ENCODE measurements around the gene CDC26.
"Not testable (repeated sequence)": the region's sequence is repeated elsewhere in the genome, so short reads cannot be mapped to it uniquely, and the experiment has no call there.

Gene CDC26

DNA sequence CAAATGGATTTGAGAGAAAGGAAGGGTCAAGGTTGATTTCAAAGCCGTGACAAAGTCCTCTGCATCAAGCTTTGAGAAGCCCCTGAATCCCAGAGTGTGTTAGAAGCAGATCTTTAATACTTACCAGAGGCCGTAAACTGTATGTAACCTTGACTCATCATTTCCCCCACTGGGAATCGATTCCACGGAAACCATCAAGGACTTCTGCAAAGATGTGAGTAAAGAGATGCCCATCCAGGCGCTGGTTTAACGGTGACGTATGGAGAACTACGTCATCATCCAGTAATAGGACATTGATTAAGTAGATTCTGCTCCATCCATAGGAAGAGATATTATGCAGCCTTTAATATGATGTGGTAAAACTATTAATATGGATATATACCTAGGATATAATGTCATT, 26.2 kb upstream of the CDC26 start:
- H3K36me3 Mint-ChIP-seq (ENCODE audit: low read depth): no peaks in the 10 kb centered on the region
- peaks cover 23% of the 10 kb centered on the region for H3K4me1 Mint-ChIP-seq (ENCODE audit: low read depth)
- peaks cover 1% of the 10 kb centered on the region for H3K27me3 Mint-ChIP-seq
- no peak overlapping the region for H3K4me3 Mint-ChIP-seq
- no peaks in the 10 kb centered on the region for H3K9me3 Mint-ChIP-seq
- no peak overlapping the region for H3K27ac Mint-ChIP-seq
- intact Hi-C loops (cut with micrococcal nuclease): no loop called here

DNA sequence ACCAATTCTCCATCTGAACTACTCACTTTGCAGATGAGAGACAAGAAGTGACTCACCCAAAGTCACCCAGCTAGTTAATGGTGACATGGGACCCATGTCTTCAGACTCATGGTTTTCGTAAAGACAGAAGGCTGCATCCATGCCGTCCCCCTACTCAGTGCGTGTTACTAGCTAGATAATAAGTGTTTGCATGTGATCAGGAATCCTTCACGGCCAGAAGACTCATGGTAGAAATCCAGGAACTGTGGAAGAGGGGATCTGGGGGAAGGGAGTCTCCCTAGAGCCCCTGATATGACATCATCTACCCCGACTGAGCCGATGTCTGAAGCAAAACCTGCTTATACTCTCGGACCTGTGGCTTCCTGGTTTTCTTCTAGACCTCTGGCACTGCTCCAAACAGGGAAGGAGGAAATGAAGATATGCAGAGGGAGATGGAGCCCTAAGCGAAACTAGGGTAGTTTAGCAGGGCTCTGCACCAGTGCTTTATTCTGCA, 24.5 kb upstream of the CDC26 start:
- intact Hi-C loops (cut with micrococcal nuclease): no loop called here
- Mint-ChIP-seq H3K27ac (peak overlapping the region; percentile 22), H3K36me3 (ENCODE audit: low read depth) (no peaks in the 10 kb centered on the region), H3K4me1 (ENCODE audit: low read depth) (peaks cover 18% of the 10 kb centered on the region), H3K4me3 (no peak overlapping the region), H3K9me3 (no peaks in the 10 kb centered on the region), H3K27me3 (peaks cover 1% of the 10 kb centered on the region)

DNA sequence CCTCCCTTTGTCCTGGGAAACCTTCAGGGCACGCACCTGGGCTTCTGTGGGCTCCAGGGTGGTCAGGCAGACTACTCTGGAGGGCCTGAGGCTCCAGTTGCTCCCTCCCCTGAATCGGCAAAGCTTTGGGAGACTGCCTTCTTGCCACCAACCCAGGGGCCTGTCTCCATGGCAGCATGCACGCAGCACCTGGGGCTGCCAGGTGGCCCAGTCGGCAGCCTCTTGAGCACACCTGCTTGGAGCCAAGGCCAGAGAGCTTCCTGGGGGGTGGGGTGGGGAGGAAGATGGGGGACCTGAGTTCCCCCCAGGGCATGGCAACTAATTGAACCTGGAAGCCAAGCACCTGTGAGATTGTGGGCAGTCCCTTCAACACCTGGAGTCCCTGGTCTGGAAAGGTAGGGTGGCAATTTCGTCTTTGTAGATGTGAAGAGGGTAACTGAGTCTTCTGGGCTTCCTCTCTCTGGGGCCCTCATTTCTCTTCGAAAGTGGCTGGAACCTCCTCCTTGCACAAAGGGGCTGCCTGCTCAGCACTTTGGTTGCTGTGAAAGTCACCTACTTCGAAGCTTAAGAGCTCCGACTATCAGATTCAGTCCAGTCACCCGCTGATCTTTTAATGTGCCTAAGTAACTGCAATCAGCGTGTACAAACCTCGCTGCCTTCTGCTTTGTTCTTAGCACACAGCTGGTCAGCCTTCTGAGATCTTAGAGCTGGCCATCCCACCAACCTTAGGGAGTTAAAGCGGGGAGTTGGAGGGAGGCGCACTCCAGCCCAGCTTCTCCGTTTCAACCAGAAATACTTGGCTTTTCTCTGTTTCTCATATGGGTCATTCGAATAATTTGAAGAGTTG, 23.8 kb upstream of the CDC26 start:
- Mint-ChIP-seq H3K27me3 (peaks cover 1% of the 10 kb centered on the region), H3K4me3 (no peak overlapping the region), H3K4me1 (ENCODE audit: low read depth) (peaks cover 18% of the 10 kb centered on the region), H3K9me3 (no peaks in the 10 kb centered on the region), H3K36me3 (ENCODE audit: low read depth) (no peaks in the 10 kb centered on the region), H3K27ac (no peak overlapping the region)
- intact Hi-C loops (cut with micrococcal nuclease): no loop called here

DNA sequence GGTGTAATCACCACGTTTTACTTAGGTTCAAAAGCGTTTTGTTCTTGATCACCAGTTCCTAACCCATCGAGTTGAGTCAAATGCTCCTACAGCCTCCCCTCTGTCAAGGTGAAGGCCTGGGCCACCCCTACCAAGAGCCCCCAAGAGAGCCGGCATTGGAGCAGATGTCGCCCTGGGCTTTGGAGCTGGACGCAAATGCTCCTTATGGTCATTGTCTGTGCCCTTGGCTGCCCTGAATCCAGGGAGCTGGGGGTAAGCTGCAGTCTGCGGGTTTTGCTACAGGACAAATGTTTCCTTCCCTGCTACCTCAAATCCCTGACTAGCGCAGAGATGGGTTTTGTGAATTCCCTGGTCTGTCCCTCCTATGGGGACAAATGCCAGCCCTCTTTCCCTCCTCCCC, 22.9 kb upstream of the CDC26 start:
- Mint-ChIP-seq H3K9me3 (no peaks in the 10 kb centered on the region), H3K27me3 (peaks cover 1% of the 10 kb centered on the region), H3K36me3 (ENCODE audit: low read depth) (peaks cover 3% of the 10 kb centered on the region), H3K27ac (no peak overlapping the region), H3K4me1 (ENCODE audit: low read depth) (peaks cover 18% of the 10 kb centered on the region), H3K4me3 (no peak overlapping the region)
- intact Hi-C loops (cut with micrococcal nuclease): no loop called here

DNA sequence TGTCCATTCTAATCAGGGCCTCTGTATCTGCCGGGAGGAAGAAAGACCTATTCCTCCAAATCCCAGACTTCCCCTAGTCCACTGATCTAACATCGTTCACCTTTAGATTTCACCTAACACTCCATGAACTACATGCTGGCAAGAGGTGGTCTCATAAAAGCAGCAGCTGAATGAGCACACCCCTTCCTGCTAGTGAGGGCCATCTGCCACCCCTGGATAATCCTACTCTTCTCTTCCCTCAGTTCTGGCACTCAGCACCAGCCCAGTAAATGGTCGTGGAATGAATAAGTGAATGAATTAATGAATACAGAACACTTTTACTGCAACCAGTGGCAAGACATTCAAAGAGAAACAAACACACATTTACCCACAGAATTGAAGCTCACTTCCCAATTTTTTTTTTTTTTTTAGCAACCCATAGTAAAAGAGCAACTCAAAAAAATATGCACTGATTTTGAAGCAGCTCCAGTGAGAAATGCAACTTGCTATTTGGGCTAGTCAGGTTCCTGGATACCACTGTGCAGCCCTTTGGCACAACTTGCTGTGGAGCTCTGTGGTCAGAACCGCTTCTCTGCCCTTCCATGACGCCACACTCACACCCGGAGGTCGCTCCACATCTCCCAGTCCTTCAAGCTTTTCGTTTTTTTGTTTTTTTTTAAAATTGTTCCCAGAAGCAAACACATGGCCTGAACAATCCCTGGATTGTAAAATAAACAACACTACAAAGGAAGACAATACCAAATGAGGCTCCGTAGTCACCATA, 21.6 kb upstream of the CDC26 start:
- H3K27ac Mint-ChIP-seq: no peak overlapping the region
- peaks cover 17% of the 10 kb centered on the region for H3K36me3 Mint-ChIP-seq (ENCODE audit: low read depth)
- no peaks in the 10 kb centered on the region for H3K27me3 Mint-ChIP-seq
- intact Hi-C loops (cut with micrococcal nuclease): no loop called here
- H3K9me3 Mint-ChIP-seq: no peaks in the 10 kb centered on the region
- peaks cover 18% of the 10 kb centered on the region for H3K4me1 Mint-ChIP-seq (ENCODE audit: low read depth)
- H3K4me3 Mint-ChIP-seq: no peak overlapping the region

DNA sequence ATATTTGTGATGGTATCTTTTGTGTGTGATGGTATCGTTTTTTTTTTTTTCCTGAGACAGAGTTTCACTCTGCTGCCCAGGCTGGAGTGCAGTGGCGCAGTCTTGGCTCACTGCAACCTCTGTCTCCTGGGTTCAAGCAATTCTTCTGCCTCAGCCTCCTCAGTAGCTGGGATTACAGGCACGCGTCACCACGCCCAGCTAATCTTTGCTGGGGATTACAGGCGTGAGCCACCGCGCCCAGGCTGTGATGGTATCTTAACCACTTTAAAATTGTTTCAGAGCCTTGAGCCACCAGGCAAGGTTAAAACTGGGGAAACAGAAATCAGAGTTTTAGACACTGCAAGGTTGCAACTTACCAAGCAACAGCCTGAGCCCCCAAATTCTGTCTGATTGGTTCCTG, 20.9 kb upstream of the CDC26 start:
- H3K27me3 Mint-ChIP-seq; intact Hi-C loops (cut with micrococcal nuclease): not testable (repeated sequence)
- peaks cover 24% of the 10 kb centered on the region for H3K36me3 Mint-ChIP-seq (ENCODE audit: low read depth)

DNA sequence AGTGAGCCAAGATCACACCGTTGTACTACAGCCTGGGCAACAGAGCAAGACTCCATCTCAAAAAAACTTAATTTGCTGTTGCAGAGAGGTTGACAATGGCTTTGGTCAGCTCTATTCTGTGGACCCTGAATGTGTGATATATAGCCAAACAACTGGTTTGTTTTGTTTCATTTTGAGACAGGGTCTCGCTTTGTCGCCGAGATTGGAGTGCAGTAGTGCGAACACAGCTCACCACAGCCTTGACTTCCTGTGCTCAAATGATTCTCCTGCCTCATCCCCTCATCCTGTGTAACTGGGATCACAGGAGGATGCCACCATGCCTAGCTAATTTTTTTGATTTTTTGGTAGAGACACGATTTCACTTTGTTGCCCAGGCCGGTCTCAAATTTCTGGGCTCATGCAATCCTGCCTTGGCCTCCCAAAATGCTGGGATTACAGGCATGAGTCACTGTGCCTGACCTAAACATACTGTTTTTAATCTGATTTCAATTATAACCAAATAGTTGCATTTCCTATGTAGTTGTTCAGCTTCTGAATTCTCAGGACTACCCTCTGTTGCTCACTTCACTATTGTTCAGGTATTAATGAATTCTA, 18.0 kb upstream of the CDC26 start:
- Mint-ChIP-seq H3K9me3 (no peaks in the 10 kb centered on the region), H3K27ac (no peak overlapping the region), H3K4me3 (no peak overlapping the region), H3K27me3 (no peaks in the 10 kb centered on the region), H3K36me3 (ENCODE audit: low read depth) (peaks cover 53% of the 10 kb centered on the region), H3K4me1 (ENCODE audit: low read depth) (peaks cover 6% of the 10 kb centered on the region)
- intact Hi-C loops (cut with micrococcal nuclease): no loop called here

More for the DNA sequence above, 20.9 kb upstream of the CDC26 start:
- H3K9me3 Mint-ChIP-seq, H3K27ac Mint-ChIP-seq, H3K4me3 Mint-ChIP-seq: not testable (repeated sequence)
- peaks cover 18% of the 10 kb centered on the region for H3K4me1 Mint-ChIP-seq (ENCODE audit: low read depth)

DNA sequence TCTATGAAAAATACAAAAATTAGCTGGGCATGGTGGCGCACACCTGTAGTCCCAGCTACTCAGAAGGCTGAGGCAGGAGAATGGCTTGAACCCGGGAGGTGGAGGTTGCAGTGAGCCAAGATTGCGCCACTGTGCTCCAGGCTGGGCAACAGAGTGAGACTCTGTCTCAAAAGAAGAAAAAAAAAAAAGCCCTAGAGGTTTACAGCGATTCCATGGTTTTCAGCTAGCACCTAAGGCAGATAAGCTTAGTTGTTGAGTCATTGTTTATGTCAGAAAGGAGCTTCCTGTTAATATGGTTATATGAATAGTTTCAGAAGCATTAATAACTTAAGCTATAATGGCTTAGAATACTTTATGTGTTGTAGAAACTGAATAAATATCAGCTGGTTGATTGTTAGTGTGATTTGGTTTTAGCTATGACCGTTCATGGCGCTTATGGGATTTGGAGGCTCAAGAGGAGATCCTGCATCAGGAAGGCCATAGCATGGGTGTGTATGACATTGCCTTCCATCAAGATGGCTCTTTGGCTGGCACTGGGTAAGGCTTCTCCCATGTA, 14.8 kb upstream of the CDC26 start:
- peaks cover 78% of the 10 kb centered on the region for H3K36me3 Mint-ChIP-seq (ENCODE audit: low read depth)
- H3K27ac Mint-ChIP-seq: no peak overlapping the region
- H3K27me3 Mint-ChIP-seq: no peaks in the 10 kb centered on the region
- H3K9me3 Mint-ChIP-seq: no peaks in the 10 kb centered on the region
- H3K4me3 Mint-ChIP-seq: no peak overlapping the region
- no peaks in the 10 kb centered on the region for H3K4me1 Mint-ChIP-seq (ENCODE audit: low read depth)
- intact Hi-C loops (cut with micrococcal nuclease): no loop called here

DNA sequence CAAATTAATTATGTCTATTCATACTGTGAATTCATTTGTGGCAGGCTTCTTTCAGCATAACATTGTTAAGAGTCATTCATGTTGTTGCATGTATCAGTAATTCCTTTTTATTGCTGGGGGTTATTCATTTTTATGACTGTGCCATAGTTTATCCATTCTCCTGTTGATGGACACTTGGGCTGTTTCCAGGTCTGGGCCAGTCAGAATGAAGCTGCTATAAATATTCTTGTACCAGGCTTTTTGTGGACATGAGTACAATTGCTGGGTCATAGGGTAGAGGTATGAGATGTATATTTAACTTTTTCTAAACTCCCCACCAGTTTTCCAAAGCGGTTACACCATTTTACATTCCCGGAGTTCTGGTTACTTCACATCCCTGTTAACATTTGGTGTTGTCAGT, 13.7 kb upstream of the CDC26 start:
- H3K36me3 Mint-ChIP-seq (ENCODE audit: low read depth): peaks cover 88% of the 10 kb centered on the region
- no peak overlapping the region for H3K27ac Mint-ChIP-seq
- intact Hi-C loops (cut with micrococcal nuclease): no loop called here
- no peaks in the 10 kb centered on the region for H3K9me3 Mint-ChIP-seq
- H3K27me3 Mint-ChIP-seq: no peaks in the 10 kb centered on the region
- no peak overlapping the region for H3K4me3 Mint-ChIP-seq
- H3K4me1 Mint-ChIP-seq (ENCODE audit: low read depth): no peaks in the 10 kb centered on the region

DNA sequence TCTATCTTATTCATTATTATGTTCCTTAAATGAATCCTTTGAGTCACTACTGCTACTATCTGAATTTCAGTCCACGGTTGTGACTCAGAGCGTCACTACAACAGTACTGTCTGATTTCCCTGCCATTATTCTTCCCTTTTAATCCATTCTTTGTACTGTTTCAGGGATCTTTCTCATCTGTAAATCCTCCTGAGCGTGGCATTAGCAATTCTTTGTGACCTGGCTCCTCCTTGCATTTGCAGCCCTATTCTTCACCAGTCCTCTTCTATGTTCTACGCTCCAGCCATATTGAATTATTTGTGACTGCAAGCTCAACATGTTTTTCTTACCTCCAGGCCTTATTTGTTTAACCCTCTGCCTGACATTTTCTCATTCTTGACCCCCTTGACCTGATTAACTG, 6.0 kb upstream of the CDC26 start:
- Mint-ChIP-seq H3K9me3 (no peaks in the 10 kb centered on the region), H3K27ac (no peak overlapping the region)

DNA sequence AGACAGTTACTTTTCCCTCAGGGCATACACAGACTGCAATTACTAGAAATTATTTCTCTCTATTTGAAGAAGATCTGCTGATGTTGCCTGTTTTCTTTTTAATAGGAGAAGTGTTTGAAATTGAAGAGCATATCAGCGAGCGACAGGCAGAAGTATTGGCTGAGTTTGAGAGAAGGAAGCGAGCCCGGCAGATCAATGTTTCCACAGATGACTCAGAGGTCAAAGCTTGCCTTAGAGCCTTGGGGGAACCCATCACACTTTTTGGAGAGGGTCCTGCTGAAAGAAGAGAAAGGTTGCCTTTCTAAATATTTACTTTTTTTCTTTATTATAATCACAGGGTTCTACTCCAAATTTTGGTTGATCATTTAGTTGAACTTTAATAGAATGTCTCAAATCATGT, 3.5 kb upstream of the CDC26 start:
- H3K9me3 Mint-ChIP-seq: no peaks in the 10 kb centered on the region
- H3K27ac Mint-ChIP-seq: no peak overlapping the region
- H3K27me3 Mint-ChIP-seq: no peaks in the 10 kb centered on the region
- no peak overlapping the region for H3K4me3 Mint-ChIP-seq
- intact Hi-C loops (cut with micrococcal nuclease): loop anchor here (5.0 to 10.0 kb wide), 4 partner anchors 94 to 378 kb away; partner anchors contain the start of genes ALAD and SLC31A2
- H3K4me1 Mint-ChIP-seq (ENCODE audit: low read depth): peaks cover 9% of the 10 kb centered on the region
- H3K36me3 Mint-ChIP-seq (ENCODE audit: low read depth): peaks cover 55% of the 10 kb centered on the region

More for the DNA sequence above, 6.0 kb upstream of the CDC26 start:
- intact Hi-C loops (cut with micrococcal nuclease): no loop called here
- Mint-ChIP-seq H3K4me3 (no peak overlapping the region), H3K36me3 (ENCODE audit: low read depth) (peaks cover 72% of the 10 kb centered on the region), H3K4me1 (ENCODE audit: low read depth) (peaks cover 4% of the 10 kb centered on the region), H3K27me3 (no peaks in the 10 kb centered on the region)

DNA sequence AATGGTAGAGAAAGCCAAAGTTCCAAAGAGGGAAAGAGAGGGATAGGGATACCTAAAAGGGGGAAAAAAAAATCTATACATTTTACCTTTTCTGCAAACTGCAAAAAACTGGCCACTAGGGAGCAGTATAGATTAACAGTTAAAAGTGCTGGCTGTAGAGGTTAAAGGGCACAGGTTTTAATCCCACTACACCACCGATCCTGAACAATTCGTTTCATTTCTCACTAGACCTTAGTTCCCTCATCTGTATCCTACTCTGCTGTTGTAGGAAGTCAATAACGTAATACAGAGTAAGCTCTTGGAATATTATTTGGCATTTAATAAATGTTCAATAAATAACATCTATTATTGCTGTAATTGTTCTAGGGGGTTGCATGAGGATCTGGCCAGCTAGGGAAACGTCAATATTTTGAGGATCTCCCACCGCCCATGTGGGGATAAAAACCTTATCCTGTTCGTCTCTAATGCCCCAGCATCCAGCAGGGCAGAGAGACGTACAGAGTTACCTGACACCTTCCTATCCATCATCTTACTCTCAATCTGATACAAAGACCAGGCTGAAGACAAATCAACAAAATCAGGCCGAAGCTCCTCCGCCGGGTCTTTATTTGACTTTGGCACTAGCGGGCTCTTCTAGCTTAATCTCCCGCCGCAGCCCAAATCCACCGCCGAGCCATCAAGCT, 757 bp downstream of the CDC26 start:
- Mint-ChIP-seq H3K27ac (no peak overlapping the region), H3K9me3 (no peaks in the 10 kb centered on the region), H3K4me3 (no peak overlapping the region), H3K27me3 (no peaks in the 10 kb centered on the region), H3K36me3 (ENCODE audit: low read depth) (peaks cover 51% of the 10 kb centered on the region), H3K4me1 (ENCODE audit: low read depth) (peaks cover 5% of the 10 kb centered on the region)
- intact Hi-C loops (cut with micrococcal nuclease): loop anchor here (1.0 to 10.0 kb wide), 7 partner anchors 54 to 383 kb away; partner anchors contain the start of genes ALAD, SLC31A2 and WDR31

DNA sequence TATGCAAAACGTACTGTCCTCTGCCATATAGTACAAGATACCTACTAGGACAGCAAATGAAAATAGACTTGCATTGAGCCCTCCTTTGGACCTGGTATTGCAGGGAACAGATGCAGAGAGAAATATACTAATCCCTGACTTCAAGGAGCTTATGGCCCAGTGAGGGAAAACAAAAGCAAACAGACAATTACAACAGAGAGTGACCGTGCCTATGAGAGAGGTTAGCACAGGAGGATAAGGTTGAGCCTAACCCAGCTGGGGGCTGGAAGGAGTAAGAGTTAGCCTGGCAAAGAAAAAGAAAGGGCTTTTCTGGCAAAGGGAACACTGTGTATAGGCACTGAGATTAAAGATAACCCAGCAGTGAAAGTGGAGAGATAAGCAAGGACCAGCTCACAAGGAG, 5.5 kb downstream of the CDC26 start:
- intact Hi-C loops (cut with micrococcal nuclease): loop anchor here (10.0 kb wide), 2 partner anchors 85 to 115 kb away; partner anchors contain the start of gene SLC31A2
- peaks cover 5% of the 10 kb centered on the region for H3K4me1 Mint-ChIP-seq (ENCODE audit: low read depth)
- H3K4me3 Mint-ChIP-seq: no peak overlapping the region
- no peaks in the 10 kb centered on the region for H3K27me3 Mint-ChIP-seq
- H3K9me3 Mint-ChIP-seq: no peaks in the 10 kb centered on the region
- peaks cover 75% of the 10 kb centered on the region for H3K36me3 Mint-ChIP-seq (ENCODE audit: low read depth)
- H3K27ac Mint-ChIP-seq: no peak overlapping the region

Measured in dendritic cell treated with granulocyte-macrophage colony-stimulating factor and Interleukin-4, amounts not matched to agents 40 ng/mL and 50 ng/mL, for 4 days (primary cell).